Measurements from ENCODE around the gene ZNRF2. TPM values are rescaled to one million over a fixed set of nuclear protein-coding genes. Genes with fewer than 3 reads are reported as not detected.
A peak's percentile ranks its signal among the peaks of the same experiment; 100 is the strongest.

ZNRF2 gene
- total RNA-seq, 1 experiment from 2014 or later, result 9.8 TPM

DNA sequence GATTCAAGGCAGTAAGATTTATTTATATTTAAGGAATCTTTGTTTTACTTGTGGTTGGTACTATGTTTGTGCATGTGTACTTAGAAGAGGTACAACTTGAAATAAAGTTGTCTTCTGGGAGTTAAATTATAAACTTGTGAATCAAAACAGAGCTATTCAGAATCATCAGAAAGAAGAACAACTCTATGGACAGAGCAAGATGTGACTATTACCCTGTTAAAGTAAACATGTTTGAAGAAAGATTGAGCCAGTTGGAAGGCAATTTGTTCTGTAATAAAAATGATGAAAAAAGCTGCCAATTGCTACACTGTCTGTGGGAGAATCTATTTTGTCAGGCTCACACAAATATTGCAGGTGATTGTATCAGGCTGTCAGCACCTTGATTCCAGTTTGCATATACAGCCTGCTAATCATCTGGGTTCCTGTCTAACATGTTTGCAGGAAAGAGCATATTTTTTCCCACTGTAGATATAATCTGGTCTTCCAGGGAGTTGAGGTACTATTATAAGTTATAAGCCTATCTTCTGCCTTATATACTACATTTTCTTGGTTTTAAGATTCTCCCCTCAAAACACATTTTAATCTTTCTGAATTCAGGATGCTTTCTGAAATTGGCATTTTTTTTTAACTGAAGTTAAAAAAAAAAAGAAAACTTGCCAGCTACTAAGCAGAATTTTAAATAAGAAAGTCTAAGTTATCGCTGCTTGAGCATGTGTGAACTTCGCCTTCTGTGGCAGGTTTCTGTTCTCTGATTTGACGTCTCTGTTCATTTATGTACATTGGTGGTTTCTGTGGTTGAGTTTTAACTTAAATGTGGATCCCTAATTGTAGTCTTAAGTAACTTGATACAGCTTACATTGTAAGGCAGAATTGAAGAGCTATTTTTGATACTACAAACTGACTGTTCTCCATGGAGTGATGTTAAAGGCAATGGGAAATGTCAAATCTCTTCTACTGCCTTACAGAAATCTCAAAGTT is 46.0 kb downstream of the ZNRF2 start:
- ChIA-PET POLR2A (interaction anchor here (0.5 to 7.3 kb wide), 7 partner anchors 9 to 42 kb away, joined by 3 to 56 read pairs (median 4); no protein-coding TSS in a partner anchor), CTCF (interaction anchor here (0.7 to 0.9 kb wide), 3 partner anchors 7 to 29 kb away, joined by 3 to 4 read pairs (median 3); no protein-coding TSS in a partner anchor)
- Mint-ChIP-seq H3K27me3 (ENCODE audit: insufficient read depth, unreplicated experiment) (no peaks in the 10 kb centered on the region), H3K27ac (ENCODE audit: low read depth, unreplicated experiment) (no peak overlapping the region), H3K4me3 (ENCODE audit: unreplicated experiment) (no peak overlapping the region), H3K36me3 (ENCODE audit: insufficient read depth, unreplicated experiment) (no peaks in the 10 kb centered on the region), H3K9me3 (ENCODE audit: unreplicated experiment) (no peaks in the 10 kb centered on the region), H3K4me1 (ENCODE audit: insufficient read depth, unreplicated experiment) (peaks cover 32% of the 10 kb centered on the region)
- DNase-seq (ENCODE audit: unreplicated experiment), result no peak
- no TSS peak for BruUV-seq (replicated peaks)
- intact Hi-C loops (cut with micrococcal nuclease), result no loop called here
- TF ChIP-seq, protein P1, sequence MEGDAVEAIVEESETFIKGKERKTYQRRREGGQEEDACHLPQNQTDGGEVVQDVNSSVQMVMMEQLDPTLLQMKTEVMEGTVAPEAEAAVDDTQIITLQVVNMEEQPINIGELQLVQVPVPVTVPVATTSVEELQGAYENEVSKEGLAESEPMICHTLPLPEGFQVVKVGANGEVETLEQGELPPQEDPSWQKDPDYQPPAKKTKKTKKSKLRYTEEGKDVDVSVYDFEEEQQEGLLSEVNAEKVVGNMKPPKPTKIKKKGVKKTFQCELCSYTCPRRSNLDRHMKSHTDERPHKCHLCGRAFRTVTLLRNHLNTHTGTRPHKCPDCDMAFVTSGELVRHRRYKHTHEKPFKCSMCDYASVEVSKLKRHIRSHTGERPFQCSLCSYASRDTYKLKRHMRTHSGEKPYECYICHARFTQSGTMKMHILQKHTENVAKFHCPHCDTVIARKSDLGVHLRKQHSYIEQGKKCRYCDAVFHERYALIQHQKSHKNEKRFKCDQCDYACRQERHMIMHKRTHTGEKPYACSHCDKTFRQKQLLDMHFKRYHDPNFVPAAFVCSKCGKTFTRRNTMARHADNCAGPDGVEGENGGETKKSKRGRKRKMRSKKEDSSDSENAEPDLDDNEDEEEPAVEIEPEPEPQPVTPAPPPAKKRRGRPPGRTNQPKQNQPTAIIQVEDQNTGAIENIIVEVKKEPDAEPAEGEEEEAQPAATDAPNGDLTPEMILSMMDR (IDR thresholded peaks at IDR 0.05; ENCODE audit: unreplicated experiment), result no peak

DNA sequence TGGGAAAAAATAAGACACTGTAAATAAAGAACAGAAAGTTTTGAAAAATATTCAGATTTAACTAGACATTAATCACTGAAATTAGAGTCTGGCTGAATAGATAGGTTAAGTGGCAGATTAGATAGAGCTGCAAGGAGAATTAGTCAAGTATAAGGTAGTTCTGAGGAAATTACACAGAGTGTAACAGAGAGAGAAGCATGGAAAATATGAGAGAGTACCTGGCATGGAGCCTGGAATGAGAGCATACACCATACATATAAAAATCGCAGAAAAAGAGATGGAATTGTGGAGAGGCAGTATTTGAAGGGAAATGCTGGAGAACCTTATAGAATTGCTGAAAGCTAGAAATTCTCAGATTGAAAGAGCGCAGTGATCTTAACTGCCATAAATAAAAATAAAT is 46.9 kb downstream of the ZNRF2 start:
- H3K9me3 Mint-ChIP-seq (ENCODE audit: unreplicated experiment), result no peaks in the 10 kb centered on the region
- BruUV-seq (replicated peaks), result no TSS peak
- intact Hi-C loops (cut with micrococcal nuclease), result no loop called here
- H3K4me3 Mint-ChIP-seq (ENCODE audit: unreplicated experiment), result no peak overlapping the region
- no peaks in the 10 kb centered on the region for H3K36me3 Mint-ChIP-seq (ENCODE audit: insufficient read depth, unreplicated experiment)
- ChIA-PET POLR2A (interaction anchor here (0.5 to 7.3 kb wide), 4 partner anchors 10 to 24 kb away, joined by 4 to 56 read pairs (median 17); no protein-coding TSS in a partner anchor), CTCF (interaction anchor here (0.7 kb wide), 2 partner anchors 8 kb away, joined by 3 to 4 read pairs; no protein-coding TSS in a partner anchor)
- TF ChIP-seq, protein P1 (IDR thresholded peaks at IDR 0.05; ENCODE audit: unreplicated experiment), result no peak
- DNase-seq (ENCODE audit: unreplicated experiment), result peak; percentile 49
- no peaks in the 10 kb centered on the region for H3K27me3 Mint-ChIP-seq (ENCODE audit: insufficient read depth, unreplicated experiment)
- no peak overlapping the region for H3K27ac Mint-ChIP-seq (ENCODE audit: low read depth, unreplicated experiment)
- peaks cover 38% of the 10 kb centered on the region for H3K4me1 Mint-ChIP-seq (ENCODE audit: insufficient read depth, unreplicated experiment)

DNA sequence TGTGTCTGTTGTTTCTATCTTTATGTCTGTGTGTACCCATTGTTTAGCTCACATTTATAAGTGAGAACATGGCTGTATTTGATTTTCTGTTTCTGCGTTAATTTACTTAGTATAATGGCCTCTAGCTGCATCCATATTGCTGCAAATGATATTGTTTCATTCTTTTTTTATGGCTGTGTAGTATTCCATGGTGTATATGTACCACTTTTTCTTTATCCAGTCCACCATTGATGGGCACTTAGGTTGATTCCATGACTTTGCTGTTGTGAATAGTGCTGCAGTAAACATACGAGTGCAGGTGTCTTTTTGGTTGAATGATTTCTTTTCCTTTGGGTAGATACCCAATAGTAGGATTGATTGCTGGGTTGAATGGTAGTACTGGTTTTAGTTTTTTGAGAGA is 48.2 kb downstream of the ZNRF2 start:
- H3K36me3 Mint-ChIP-seq (ENCODE audit: insufficient read depth, unreplicated experiment), result no peaks in the 10 kb centered on the region
- peaks cover 38% of the 10 kb centered on the region for H3K4me1 Mint-ChIP-seq (ENCODE audit: insufficient read depth, unreplicated experiment)
- no peaks in the 10 kb centered on the region for H3K27me3 Mint-ChIP-seq (ENCODE audit: insufficient read depth, unreplicated experiment)
- H3K27ac Mint-ChIP-seq (ENCODE audit: low read depth, unreplicated experiment), result no peak overlapping the region
- H3K9me3 Mint-ChIP-seq (ENCODE audit: unreplicated experiment), result no peaks in the 10 kb centered on the region
- ChIA-PET CTCF (no interaction called here), POLR2A (interaction anchor here (0.9 to 4.7 kb wide), 2 partner anchors 11 to 22 kb away, joined by 3 to 27 read pairs; no protein-coding TSS in a partner anchor)
- no TSS peak for BruUV-seq (replicated peaks)
- intact Hi-C loops (cut with micrococcal nuclease), result no loop called here
- TF ChIP-seq, protein P1 (IDR thresholded peaks at IDR 0.05; ENCODE audit: unreplicated experiment), result no peak
- H3K4me3 Mint-ChIP-seq (ENCODE audit: unreplicated experiment), result no peak overlapping the region
- DNase-seq (ENCODE audit: unreplicated experiment), result no peak
